ENCODE results near the gene RNASEH1.

The RNASEH1 gene

GRCh38 chr2:3558205-3559014, at the start of gene RNASEH1:
TSS of gene RNASEH1 (minus strand) at chr2:3558333. CDS start at chr2:3558260, 73 bp downstream.
- H3K36me3 ChIP-seq (ENCODE audit: insufficient read depth, low read length), result peaks cover 22% of the 10 kb centered on the region
- H3K4me1 ChIP-seq (ENCODE audit: insufficient read depth, low read length), result peaks cover 16% of the 10 kb centered on the region
- H3K27ac ChIP-seq (ENCODE audit: low read depth, low read length), result peak within 1 kb of the TSS; percentile 87
- peak within 1 kb of the TSS; percentile 91 to 97 for H3K4me3 ChIP-seq (ENCODE audit: low read depth in 1 of 2, low read length in 2 of 2)
- H3K9ac ChIP-seq (ENCODE audit: low read length), result peak within 1 kb of the TSS; percentile 99
- H3K9me3 ChIP-seq (ENCODE audit: low read length), result no peaks in the 10 kb centered on the region
- no peaks in the 10 kb centered on the region for H3K27me3 ChIP-seq (ENCODE audit: control insufficient read depth in 1 of 2, insufficient read depth in 2 of 2, low read length in 2 of 2)

GRCh38 chr2:3606370-3607201, 48.5 kb upstream of the RNASEH1 start:
- H3K9me3 ChIP-seq (ENCODE audit: low read length), result no peaks in the 10 kb centered on the region
- no peaks in the 10 kb centered on the region for H3K27me3 ChIP-seq (ENCODE audit: control insufficient read depth in 1 of 2, insufficient read depth in 2 of 2, low read length in 2 of 2)
- H3K9ac ChIP-seq (ENCODE audit: low read length), result no peak overlapping the region
- H3K36me3 ChIP-seq (ENCODE audit: insufficient read depth, low read length), result no peaks in the 10 kb centered on the region
- no peaks in the 10 kb centered on the region for H3K4me1 ChIP-seq (ENCODE audit: insufficient read depth, low read length)
- no peak overlapping the region for H3K27ac ChIP-seq (ENCODE audit: low read depth, low read length)
- no peak overlapping the region for H3K4me3 ChIP-seq (ENCODE audit: low read depth in 1 of 2, low read length in 2 of 2)

GRCh38 chr2:3606028-3606369, 47.9 kb upstream of the RNASEH1 start:
- no peak overlapping the region for H3K4me3 ChIP-seq (ENCODE audit: low read depth in 1 of 2, low read length in 2 of 2)
- H3K4me1 ChIP-seq (ENCODE audit: insufficient read depth, low read length), result no peaks in the 10 kb centered on the region
- no peak overlapping the region for H3K27ac ChIP-seq (ENCODE audit: low read depth, low read length)
- no peaks in the 10 kb centered on the region for H3K9me3 ChIP-seq (ENCODE audit: low read length)
- H3K36me3 ChIP-seq (ENCODE audit: insufficient read depth, low read length), result no peaks in the 10 kb centered on the region
- no peaks in the 10 kb centered on the region for H3K27me3 ChIP-seq (ENCODE audit: control insufficient read depth in 1 of 2, insufficient read depth in 2 of 2, low read length in 2 of 2)
- no peak overlapping the region for H3K9ac ChIP-seq (ENCODE audit: low read length)

- H3K27me3 ChIP-seq (ENCODE audit: control insufficient read depth in 1 of 2, insufficient read depth in 2 of 2, low read length in 2 of 2), result no peaks in the 10 kb centered on the region
- H3K9me3 ChIP-seq (ENCODE audit: low read length), result no peaks in the 10 kb centered on the region
- no peak overlapping the region for H3K9ac ChIP-seq (ENCODE audit: low read length)
- no peak overlapping the region for H3K4me3 ChIP-seq (ENCODE audit: low read depth in 1 of 2, low read length in 2 of 2)
- no peak overlapping the region for H3K27ac ChIP-seq (ENCODE audit: low read depth, low read length)
- no peaks in the 10 kb centered on the region for H3K4me1 ChIP-seq (ENCODE audit: insufficient read depth, low read length)
- no peaks in the 10 kb centered on the region for H3K36me3 ChIP-seq (ENCODE audit: insufficient read depth, low read length)
Measured at GRCh38 chr2:3604991-3605961, 47.1 kb upstream of the RNASEH1 start.

- H3K4me1 ChIP-seq (ENCODE audit: insufficient read depth, low read length), result no peaks in the 10 kb centered on the region
- no peak overlapping the region for H3K27ac ChIP-seq (ENCODE audit: low read depth, low read length)
- no peaks in the 10 kb centered on the region for H3K9me3 ChIP-seq (ENCODE audit: low read length)
- no peaks in the 10 kb centered on the region for H3K27me3 ChIP-seq (ENCODE audit: control insufficient read depth in 1 of 2, insufficient read depth in 2 of 2, low read length in 2 of 2)
- H3K9ac ChIP-seq (ENCODE audit: low read length), result no peak overlapping the region
- H3K36me3 ChIP-seq (ENCODE audit: insufficient read depth, low read length), result no peaks in the 10 kb centered on the region
- no peak overlapping the region for H3K4me3 ChIP-seq (ENCODE audit: low read depth in 1 of 2, low read length in 2 of 2)
Measured at GRCh38 chr2:3604207-3604877, 46.2 kb upstream of the RNASEH1 start.

GRCh38 chr2:3603536-3604206, 45.5 kb upstream of the RNASEH1 start:
- Histone ChIP-seq H3K27me3 (ENCODE audit: control insufficient read depth in 1 of 2, insufficient read depth in 2 of 2, low read length in 2 of 2) (no peaks in the 10 kb centered on the region), H3K9me3 (ENCODE audit: low read length) (no peaks in the 10 kb centered on the region), H3K4me1 (ENCODE audit: insufficient read depth, low read length) (no peaks in the 10 kb centered on the region), H3K9ac (ENCODE audit: low read length) (no peak overlapping the region), H3K36me3 (ENCODE audit: insufficient read depth, low read length) (no peaks in the 10 kb centered on the region), H3K27ac (ENCODE audit: low read depth, low read length) (no peak overlapping the region), H3K4me3 (ENCODE audit: low read depth in 1 of 2, low read length in 2 of 2) (no peak overlapping the region)

- no peak overlapping the region for H3K9ac ChIP-seq (ENCODE audit: low read length)
- no peaks in the 10 kb centered on the region for H3K36me3 ChIP-seq (ENCODE audit: insufficient read depth, low read length)
- H3K27ac ChIP-seq (ENCODE audit: low read depth, low read length), result no peak overlapping the region
- H3K4me3 ChIP-seq (ENCODE audit: low read depth in 1 of 2, low read length in 2 of 2), result no peak overlapping the region
- H3K4me1 ChIP-seq (ENCODE audit: insufficient read depth, low read length), result no peaks in the 10 kb centered on the region
- no peaks in the 10 kb centered on the region for H3K9me3 ChIP-seq (ENCODE audit: low read length)
- H3K27me3 ChIP-seq (ENCODE audit: control insufficient read depth in 1 of 2, insufficient read depth in 2 of 2, low read length in 2 of 2), result no peaks in the 10 kb centered on the region
Measured at GRCh38 chr2:3602553-3603339, 44.6 kb upstream of the RNASEH1 start.

- Histone ChIP-seq H3K9me3 (ENCODE audit: low read length) (no peaks in the 10 kb centered on the region), H3K4me1 (ENCODE audit: insufficient read depth, low read length) (no peaks in the 10 kb centered on the region), H3K36me3 (ENCODE audit: insufficient read depth, low read length) (no peaks in the 10 kb centered on the region), H3K27me3 (ENCODE audit: control insufficient read depth in 1 of 2, insufficient read depth in 2 of 2, low read length in 2 of 2) (no peaks in the 10 kb centered on the region), H3K27ac (ENCODE audit: low read depth, low read length) (no peak overlapping the region), H3K4me3 (ENCODE audit: low read depth in 1 of 2, low read length in 2 of 2) (no peak overlapping the region), H3K9ac (ENCODE audit: low read length) (no peak overlapping the region)
Measured at GRCh38 chr2:3601561-3602271, 43.6 kb upstream of the RNASEH1 start.

- no peak overlapping the region for H3K9ac ChIP-seq (ENCODE audit: low read length)
- no peaks in the 10 kb centered on the region for H3K4me1 ChIP-seq (ENCODE audit: insufficient read depth, low read length)
- H3K4me3 ChIP-seq (ENCODE audit: low read depth in 1 of 2, low read length in 2 of 2), result no peak overlapping the region
- H3K36me3 ChIP-seq (ENCODE audit: insufficient read depth, low read length), result no peaks in the 10 kb centered on the region
- no peaks in the 10 kb centered on the region for H3K27me3 ChIP-seq (ENCODE audit: control insufficient read depth in 1 of 2, insufficient read depth in 2 of 2, low read length in 2 of 2)
- no peaks in the 10 kb centered on the region for H3K9me3 ChIP-seq (ENCODE audit: low read length)
- H3K27ac ChIP-seq (ENCODE audit: low read depth, low read length), result no peak overlapping the region
Measured at GRCh38 chr2:3600256-3600855, 42.2 kb upstream of the RNASEH1 start.

Data from muscle layer of colon (tissue), 2 donors.